Type B pancreatic cell (in vitro differentiated cells): ENCODE data around the gene BICD2. TPM values are rescaled to one million over a fixed set of nuclear protein-coding genes. Genes with fewer than 3 reads are reported as not detected.

Experiments used
- DNase-seq: peaks from one replicate; pipeline ENCODE4 v3.0.0; 2021; ENCODE audit warnings: mixed read lengths; ENCODE audit not compliant: unreplicated experiment; ENCODE audit errors: extremely low spot score
- H3K27ac Mint-ChIP-seq: 2 replicates; pipeline ENCODE4 v1.8.0; 2021; ENCODE audit warnings: mild to moderate bottlenecking, mixed read lengths
- H3K27me3 Mint-ChIP-seq: 2 replicates; pipeline ENCODE4 v1.8.0; 2021; ENCODE audit warnings: mixed read lengths
- H3K36me3 Mint-ChIP-seq: 2 replicates; pipeline ENCODE4 v1.8.0; 2021; ENCODE audit warnings: mixed read lengths
- H3K4me1 Mint-ChIP-seq: one replicate; pipeline ENCODE4 v1.8.0; 2021; ENCODE audit warnings: mixed read lengths; ENCODE audit not compliant: unreplicated experiment
- H3K4me3 Mint-ChIP-seq: 2 replicates; pipeline ENCODE4 v1.8.0; 2021; ENCODE audit warnings: mild to moderate bottlenecking, mixed read lengths
- H3K9me3 Mint-ChIP-seq: 2 replicates; pipeline ENCODE4 v1.8.0; 2021; ENCODE audit warnings: mixed read lengths
- CTCF ChIP-seq: fragments of 200-600 bp; sonication (generic); conservative IDR thresholded peaks from 2 replicates; pipeline ENCODE4 v1.5.0; 2021; ENCODE audit warnings: antibody characterized with exemption, mild to moderate bottlenecking
- total RNA-seq: library from RNA; stranded (reverse); gene quantifications from 2 replicates; pipeline ENCODE4 v1.2.1, GENCODE V29; 2021; ENCODE audit warnings: low replicate concordance

The BICD2 gene
- total RNA-seq, 1 donor from 2014 or later, result 28.6 TPM

GRCh38 chr9:92729735-92730155 is 34.9 kb downstream of the BICD2 start:
- H3K27ac Mint-ChIP-seq, result no peak overlapping the region

GRCh38 chr9:92728831-92729734 is 35.5 kb downstream of the BICD2 start:
- H3K4me1 Mint-ChIP-seq, result peaks cover 12% of the 10 kb centered on the region
- no peak overlapping the region for H3K4me3 Mint-ChIP-seq
- H3K36me3 Mint-ChIP-seq, result peaks cover 13% of the 10 kb centered on the region
- H3K27me3 Mint-ChIP-seq, result no peaks in the 10 kb centered on the region
- peak; percentile 65 for DNase-seq
- H3K27ac Mint-ChIP-seq, result no peak overlapping the region
- TF ChIP-seq CTCF, result peak; percentile 51
- no peaks in the 10 kb centered on the region for H3K9me3 Mint-ChIP-seq

More at GRCh38 chr9:92729735-92730155, 34.9 kb downstream of the BICD2 start:
- peaks cover 7% of the 10 kb centered on the region for H3K4me1 Mint-ChIP-seq
- no peaks in the 10 kb centered on the region for H3K27me3 Mint-ChIP-seq
- DNase-seq, result peak; percentile 51
- no peaks in the 10 kb centered on the region for H3K9me3 Mint-ChIP-seq
- no peak overlapping the region for H3K4me3 Mint-ChIP-seq
- peaks cover 13% of the 10 kb centered on the region for H3K36me3 Mint-ChIP-seq
- no peak for TF ChIP-seq CTCF

GRCh38 chr9:92727716-92728700 is 36.6 kb downstream of the BICD2 start:
- peaks cover 20% of the 10 kb centered on the region for H3K4me1 Mint-ChIP-seq
- H3K36me3 Mint-ChIP-seq, result peaks cover 19% of the 10 kb centered on the region
- TF ChIP-seq CTCF, result no peak
- H3K27ac Mint-ChIP-seq, result peak overlapping the region; percentile 63
- H3K9me3 Mint-ChIP-seq, result no peaks in the 10 kb centered on the region
- H3K4me3 Mint-ChIP-seq, result no peak overlapping the region
- H3K27me3 Mint-ChIP-seq, result no peaks in the 10 kb centered on the region
- peak; percentile 49 for DNase-seq

- Mint-ChIP-seq H3K9me3 (no peaks in the 10 kb centered on the region), H3K4me1 (peaks cover 22% of the 10 kb centered on the region), H3K27me3 (no peaks in the 10 kb centered on the region), H3K4me3 (no peak overlapping the region), H3K36me3 (peaks cover 20% of the 10 kb centered on the region), H3K27ac (peak overlapping the region; percentile 63)
- peak; percentile 66 for DNase-seq
- TF ChIP-seq CTCF, result no peak
Observed at GRCh38 chr9:92726971-92727715, 37.5 kb downstream of the BICD2 start.

GRCh38 chr9:92726348-92726747 is 38.3 kb downstream of the BICD2 start:
- Mint-ChIP-seq H3K36me3 (peaks cover 20% of the 10 kb centered on the region), H3K4me1 (peaks cover 22% of the 10 kb centered on the region), H3K27me3 (no peaks in the 10 kb centered on the region), H3K4me3 (no peak overlapping the region), H3K27ac (peak overlapping the region; percentile 62), H3K9me3 (no peaks in the 10 kb centered on the region)
- no peak for TF ChIP-seq CTCF
- DNase-seq, result peak; percentile 54
